CD4-positive, alpha-beta T cell treated with Interleukin-17A for 4 hours (primary cell): ENCODE data around the gene ZSCAN30.

Experiments used
- DNase-seq: peaks from one replicate; pipeline ENCODE4 v3.0.0-alpha.2; 2020; ENCODE audit warnings: mixed read lengths

The ZSCAN30 gene

DNA sequence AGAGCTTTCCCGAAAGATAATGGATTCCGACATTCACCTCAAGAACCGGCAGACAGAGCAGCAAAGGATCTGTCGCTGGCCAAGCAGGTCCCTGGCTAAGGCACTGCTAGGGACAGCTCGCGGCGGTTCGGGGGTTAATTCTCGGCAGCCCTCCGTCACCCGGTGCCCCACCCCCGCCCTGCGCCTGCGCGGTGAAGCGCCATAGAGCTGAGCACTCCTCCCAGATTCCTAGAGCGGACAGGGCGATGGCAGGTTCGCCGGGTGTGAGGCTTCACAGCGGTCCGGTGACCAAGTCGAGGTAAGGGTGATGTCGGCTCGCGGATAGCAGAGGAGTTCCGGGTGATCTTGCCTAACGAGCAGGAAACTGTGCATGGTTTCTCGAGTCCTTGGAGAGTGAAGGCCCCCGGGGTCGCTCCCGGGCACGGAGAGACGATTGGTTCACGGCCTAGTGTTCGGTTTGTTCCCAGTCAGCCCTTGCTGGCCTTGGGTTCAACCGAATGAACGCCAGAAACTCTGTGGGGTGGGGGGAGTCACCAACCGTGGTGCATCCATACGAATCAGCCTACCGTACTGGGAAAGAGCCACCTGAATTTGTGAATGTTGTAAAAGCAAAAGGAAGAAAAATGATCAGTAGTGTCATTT, at the start of gene ZSCAN30:
ZSCAN30 (minus strand) TSS at position 136 of the 642 bp plus-strand sequence. CDS start 25,877 bp downstream, outside the sequence.
- peak; percentile 96 for DNase-seq

DNA sequence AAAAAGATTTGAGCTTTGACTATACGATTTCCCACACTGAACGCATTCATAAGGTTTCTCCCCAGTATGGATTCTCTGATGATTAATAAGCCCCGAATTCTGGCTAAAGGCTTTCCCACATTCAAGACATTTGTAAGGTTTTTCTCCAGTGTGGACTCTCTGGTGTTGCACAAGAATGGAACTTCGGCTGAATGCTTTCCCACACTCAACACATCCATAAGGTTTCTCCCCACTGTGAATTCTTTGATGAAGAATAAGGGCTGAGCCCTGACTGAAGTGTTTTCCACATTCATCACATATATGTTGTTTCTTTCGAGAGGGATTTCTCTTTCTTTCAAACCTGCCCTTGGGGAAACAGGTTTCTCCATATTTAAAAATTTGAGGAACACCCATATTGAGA, 47.3 kb upstream of the ZSCAN30 start:
- DNase-seq, result no peak

DNA sequence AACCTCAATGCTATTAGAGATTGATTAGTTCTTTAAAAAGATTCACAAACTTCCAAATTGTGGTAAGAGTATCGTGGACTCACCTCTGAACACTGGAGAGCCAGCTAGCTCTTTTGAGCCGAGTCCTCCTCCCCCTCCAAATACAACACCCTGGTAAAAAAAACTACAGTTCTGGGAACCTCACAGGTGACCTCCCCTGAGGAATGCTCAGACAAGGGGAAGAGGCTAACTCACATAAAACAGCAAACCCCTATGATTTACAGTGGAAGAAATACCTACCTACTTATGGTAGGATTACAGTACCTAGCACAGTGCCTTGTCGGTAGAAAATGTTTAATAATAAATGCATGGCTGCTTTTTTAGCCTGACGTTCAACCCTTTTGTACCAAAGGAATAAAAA, 45.8 kb upstream of the ZSCAN30 start:
- DNase-seq, result no peak

DNA sequence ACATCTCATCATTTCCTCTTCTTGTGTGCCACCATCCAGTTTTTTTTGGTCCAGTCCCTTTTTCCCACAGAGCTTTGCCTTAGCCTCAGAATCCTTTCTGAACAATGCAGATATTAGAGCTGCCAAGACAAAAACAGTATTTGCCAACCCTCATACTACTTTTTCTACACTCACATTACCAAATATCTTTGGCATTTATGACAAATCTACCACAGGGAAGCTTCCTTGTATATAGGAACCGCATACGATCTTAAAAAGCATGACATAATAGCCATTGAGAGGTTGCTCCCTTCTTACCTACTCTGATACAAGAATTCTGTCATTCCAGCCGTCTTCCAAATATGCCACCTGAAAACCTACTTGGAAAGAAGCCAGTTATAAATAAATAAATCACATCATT, 44.8 kb upstream of the ZSCAN30 start:
- no peak for DNase-seq

DNA sequence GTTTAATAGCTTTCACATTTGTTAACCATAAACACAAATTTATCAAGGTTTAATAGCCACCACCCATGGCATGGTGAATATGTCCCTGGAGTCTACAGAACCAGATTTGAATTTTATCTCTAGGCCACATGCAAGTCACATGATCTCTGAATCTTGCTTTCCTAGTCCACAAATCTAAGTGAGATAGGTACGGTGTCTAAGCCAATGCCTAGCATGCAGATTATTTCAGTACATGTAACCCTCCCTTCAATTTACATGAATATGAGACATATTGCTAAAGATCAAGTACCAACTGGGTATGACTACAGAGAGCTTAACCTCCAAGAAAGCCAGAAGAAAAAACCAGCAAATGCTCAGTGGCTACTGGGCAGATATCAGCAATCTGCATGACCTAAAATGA, 44.2 kb upstream of the ZSCAN30 start:
- DNase-seq, result no peak

DNA sequence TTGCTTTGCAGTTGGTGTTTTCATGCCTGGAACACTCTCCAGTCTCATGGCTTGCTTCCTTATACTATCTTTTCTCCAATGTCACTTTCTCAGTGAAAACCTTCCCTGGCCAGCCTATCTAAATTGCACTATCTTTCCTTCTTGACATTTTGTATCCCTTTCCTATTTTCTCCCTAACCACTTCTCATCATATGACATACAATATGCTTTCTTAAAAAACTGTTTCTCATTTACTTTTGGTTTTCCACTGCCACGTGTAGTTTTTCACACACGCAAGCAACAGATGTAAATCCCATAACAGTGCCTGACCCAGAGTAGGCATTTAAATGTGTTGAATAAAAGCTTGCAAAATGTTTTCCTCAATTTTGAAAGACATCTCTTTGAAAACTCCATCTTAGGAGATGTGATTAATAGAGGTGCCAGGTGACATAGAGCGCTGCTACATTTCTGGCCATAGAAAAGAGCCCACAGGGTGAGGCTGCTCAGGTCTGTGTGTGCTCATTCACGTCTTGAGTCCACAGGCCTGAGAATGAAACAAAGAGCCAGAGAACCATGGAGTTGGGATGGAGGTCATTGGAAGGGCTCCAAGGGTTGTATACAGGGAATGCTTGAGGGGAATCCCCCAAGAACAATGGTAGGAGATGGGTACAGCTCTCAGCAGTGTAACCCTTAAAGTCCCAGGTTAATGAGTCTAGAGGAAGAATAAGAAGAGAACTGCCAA, 41.5 kb upstream of the ZSCAN30 start:
- DNase-seq, result no peak

DNA sequence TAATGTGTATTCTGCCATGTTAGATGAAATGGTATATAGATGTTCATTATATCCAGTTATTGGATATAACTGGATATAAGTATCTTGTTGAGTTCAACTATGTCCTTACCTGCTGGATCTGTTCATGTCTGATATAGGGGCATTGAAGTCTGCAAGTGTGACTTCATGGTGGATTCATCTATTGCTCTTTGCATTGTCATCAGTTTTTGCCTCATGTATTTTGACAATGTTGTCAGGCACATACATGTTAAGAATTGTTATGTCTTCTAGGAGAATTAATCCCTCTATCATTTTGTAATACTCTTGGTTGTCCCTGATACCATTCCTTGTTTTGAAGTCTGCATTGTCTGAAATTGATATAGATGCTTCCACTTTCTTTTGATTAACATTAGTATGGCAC, 38.8 kb upstream of the ZSCAN30 start:
- no peak for DNase-seq

DNA sequence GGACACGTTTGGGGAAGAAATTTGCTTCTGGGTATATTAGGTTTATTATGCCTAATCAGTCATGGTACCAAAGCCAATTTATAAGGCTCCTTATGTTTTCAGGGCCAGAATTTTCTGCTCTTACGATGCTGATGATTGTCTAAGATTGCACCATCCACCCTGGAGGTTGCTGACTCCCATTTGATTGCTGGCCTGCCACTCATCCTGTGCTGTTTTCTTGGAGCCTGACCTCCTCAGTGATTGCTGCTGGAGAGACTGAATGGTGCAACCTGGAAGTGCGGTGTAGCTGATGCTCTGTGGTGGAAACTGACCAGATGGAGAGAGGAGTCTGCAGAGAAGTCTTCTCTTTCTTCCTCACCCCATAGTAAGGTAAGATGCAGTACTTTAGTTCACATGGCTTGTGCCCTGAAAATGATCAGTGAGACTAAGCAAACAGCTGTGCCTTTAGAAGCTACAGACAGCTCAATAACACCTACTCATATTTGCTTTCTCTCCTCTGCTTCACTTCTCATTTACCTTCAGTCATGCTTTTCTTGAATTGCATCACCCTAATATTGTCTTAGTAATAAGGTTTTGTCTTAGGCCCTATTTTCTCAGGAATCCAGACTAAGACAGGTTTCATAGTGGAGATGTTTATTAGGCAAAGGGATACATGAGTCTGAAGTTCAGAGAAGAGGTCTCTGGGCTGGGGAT, 36.8 kb upstream of the ZSCAN30 start:
- no peak for DNase-seq

DNA sequence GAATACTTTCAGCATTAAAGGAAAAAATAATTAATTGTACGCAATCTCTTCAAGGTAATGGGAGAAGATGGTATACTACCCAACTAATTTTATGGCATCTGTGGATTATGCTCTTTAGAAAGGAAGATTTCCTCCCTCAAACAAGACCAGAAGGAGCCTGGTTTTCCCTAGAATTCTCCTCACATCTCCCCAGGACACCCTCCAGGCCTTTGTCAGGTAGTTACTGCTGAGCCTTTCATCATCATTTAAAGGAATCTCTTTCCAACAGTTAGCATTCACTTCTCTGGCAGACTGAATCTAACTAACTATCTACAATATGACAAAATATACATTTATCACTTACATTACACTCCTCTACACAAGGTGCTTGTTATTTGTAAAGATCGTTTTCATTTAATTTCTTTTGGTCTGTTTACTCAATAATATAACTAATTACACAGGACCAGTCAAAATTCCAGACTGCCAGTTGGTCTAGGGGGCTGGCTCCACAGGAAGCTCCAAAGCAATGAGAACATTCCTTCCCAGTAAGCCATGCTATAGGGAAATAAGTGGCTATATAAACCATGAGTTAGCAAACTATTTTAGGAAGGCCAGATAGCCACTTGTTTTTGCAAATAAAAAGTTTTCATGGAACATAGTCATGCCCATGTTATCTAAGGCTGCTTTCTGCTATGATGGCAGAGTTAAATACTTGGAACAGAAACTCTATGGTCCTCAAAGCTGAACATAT, 35.1 kb upstream of the ZSCAN30 start:
- DNase-seq, result no peak

DNA sequence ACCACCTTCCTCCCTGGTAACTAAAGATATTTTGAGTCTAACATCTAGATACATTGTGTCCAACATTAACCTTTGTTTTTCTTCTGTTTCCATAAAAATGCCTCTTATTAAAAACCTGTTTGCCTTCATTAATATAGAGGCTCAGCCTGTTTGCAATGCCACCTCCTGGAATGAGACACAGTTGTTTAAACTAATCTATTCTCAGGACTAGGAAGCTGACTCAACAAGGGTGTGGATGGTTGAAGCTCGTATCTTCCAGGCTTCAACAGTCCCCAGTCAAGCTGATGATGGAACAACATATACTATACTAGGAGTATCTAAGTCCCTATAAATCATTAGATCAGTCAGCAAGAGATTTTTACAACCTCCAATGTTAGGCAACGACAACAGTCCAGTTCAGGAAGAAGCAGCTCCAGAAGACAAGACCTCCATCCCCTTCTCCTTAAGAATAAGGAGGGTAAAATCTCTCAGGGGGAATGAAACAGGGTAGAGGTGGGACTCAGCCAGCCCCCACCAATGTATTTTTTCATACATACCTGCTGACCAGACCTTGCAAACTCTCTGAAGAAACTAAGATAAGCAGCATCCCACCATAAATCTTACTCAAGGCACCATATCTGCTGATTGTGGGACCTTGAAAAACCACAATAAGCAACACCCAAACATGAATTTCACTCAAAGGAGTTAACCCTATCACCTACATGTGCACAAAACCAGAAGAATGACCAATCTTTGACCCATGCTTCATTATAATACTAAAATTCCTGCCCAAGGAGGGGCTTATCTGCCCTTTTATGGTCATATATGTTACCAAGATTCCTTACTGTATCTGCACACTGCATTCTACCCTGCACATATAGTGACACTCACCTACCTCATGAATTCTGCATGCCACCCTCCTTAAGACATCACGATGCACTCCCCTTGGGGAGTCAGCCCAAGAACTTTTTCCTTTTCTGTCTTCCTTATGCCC, 32.7 kb upstream of the ZSCAN30 start:
- DNase-seq, result no peak

DNA sequence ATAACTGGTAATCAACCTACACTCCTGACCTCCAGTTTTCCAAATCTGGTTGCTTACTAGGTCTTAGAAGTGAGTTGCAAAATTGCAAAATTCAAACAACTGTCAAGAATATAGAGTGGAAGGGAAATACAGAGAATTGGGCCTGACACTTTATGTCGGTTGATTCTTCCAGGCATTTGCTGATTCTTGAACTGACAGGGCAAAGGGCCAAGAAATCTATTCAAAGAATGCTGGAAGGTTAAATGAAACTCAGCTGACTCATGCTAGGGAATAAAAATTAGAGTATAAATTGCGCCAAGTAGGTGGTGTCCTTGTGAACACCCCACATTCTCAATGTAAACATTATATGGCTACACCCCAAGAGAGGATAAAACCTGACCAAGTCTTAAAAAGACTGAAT, 21.5 kb upstream of the ZSCAN30 start:
- DNase-seq, result no peak

DNA sequence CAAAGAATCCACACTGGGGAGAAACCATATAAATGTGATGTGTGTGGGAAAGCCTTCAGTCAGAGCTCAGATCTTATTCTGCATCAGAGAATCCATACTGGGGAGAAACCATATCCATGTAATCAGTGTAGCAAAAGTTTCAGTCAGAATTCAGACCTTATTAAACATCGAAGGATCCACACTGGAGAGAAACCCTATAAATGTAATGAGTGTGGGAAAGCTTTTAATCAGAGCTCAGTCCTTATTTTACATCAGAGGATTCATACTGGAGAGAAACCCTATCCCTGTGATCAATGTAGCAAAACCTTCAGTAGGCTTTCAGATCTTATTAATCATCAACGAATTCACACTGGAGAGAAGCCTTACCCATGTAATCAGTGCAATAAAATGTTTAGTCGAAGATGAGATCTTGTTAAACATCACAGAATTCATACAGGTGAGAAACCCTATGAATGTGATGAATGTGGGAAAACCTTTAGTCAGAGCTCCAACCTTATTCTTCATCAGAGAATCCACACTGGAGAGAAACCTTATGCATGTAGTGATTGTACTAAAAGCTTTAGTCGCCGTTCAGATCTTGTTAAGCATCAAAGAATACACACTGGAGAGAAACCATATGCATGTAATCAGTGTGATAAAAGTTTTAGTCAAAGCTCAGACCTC, 16.7 kb upstream of the ZSCAN30 start:
- no peak for DNase-seq

DNA sequence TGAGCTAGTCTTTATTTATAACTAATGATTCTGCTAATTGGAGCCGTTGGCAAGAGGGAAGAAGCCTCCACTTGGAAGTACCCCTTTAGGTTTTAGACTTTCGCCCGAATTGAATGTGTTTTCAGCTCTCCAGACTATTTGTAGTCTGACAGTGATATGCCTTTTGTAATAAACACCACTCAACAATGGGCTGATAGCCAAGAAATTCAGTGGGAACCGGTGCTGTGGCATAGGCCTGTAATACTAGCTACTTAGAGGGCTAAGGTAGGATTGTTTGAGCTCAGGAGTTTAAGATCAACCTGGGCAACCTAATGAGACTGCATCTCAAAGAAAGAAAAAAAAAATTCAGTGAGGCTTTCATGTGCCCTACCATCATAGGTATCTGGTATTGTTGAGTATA, 13.6 kb upstream of the ZSCAN30 start:
- no peak for DNase-seq

DNA sequence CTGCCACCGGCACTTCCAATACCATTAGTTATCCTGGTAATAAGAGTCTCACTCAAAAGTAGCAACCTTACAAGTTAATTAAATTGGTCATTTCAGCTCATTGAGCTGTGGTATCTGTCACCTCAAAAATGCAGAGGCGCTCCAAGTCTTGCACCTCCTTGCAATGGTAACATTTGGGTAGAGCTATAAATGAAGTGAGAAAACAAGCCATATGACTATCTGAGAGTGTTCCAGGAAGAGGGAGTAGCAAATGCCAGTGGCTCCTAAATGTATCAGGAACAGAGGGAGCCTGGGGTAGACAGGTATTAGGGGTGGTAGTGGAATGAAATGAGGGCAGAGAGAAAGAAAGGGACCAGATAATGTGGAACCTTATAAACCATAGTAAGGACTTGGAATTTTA, 6.0 kb upstream of the ZSCAN30 start:
- DNase-seq, result no peak

DNA sequence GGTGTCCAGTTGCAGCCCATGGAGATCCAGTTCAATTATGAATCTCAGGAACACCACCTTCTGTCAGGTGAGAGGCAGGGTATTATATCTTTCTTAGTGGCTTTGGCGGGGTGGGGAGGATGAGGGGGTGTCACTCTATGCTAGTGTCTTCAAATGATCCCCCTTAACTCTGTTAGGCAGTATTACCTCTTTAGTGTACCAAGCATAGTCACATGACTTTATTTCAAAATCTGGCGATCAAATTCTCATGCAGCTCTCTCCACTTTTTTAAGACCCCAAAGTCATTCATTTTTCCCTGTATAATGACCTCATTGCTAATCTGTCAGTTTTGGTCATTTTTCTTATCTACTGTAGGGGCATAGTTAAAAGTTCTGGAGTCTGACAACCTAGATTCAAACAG, 1.1 kb upstream of the ZSCAN30 start:
- no peak for DNase-seq

DNA sequence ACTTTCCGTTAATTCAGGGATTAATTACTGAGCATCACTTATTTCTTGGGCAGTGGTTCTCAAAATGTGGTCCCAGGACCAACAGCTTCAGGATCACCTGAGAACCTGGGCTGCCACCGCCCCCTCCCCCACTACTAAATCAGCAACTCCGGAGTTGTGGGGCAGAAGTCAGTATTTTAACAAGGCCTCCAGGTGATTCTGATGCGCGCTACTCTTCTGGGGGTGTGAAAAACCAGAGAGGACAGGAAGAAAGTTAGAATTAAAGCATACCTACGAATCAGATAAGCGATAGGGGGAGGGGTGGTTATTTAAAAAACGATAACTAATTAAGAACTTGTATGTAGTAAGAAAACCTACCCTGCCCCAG, 319 bp downstream of the ZSCAN30 start:
- DNase-seq, result peak; percentile 48

DNA sequence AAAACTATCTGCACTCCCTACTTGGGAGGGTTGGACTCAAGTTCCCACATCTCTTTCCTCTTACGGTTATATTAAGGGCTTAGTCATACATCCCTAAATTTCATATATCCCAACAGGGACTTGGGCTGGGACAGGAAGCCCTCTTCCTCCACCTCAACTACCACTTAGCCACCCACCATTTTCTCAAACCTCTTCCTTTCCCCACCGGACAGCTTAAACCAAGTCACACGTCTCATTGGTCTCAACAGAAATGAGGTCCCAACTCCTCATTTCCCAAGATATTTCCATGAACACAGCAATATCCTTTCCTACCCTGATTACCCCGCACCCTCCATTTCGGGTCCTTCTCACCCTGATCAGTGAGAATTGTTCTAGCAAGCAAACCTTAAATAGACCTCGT, 736 bp downstream of the ZSCAN30 start:
- DNase-seq, result no peak

DNA sequence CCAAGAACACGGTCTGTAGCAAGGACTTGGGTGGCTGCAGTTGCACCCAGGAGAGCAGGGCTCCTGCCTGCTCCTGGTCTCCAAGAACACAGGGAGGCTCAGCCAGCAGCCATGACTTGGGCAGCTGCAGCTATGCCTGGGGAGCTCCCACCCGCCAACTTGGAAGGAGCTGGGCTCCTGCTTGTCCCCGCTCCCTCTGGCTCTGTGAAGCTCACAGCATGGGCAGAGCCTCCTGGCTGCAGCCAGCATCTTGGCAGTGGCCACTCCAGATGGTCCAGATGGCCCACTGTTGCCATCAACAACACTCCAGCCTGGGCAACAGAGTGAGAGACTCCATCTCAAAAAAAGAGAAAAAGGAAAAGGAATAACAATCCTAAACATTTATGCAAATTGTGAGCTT, 5.2 kb downstream of the ZSCAN30 start:
- DNase-seq, result no peak

DNA sequence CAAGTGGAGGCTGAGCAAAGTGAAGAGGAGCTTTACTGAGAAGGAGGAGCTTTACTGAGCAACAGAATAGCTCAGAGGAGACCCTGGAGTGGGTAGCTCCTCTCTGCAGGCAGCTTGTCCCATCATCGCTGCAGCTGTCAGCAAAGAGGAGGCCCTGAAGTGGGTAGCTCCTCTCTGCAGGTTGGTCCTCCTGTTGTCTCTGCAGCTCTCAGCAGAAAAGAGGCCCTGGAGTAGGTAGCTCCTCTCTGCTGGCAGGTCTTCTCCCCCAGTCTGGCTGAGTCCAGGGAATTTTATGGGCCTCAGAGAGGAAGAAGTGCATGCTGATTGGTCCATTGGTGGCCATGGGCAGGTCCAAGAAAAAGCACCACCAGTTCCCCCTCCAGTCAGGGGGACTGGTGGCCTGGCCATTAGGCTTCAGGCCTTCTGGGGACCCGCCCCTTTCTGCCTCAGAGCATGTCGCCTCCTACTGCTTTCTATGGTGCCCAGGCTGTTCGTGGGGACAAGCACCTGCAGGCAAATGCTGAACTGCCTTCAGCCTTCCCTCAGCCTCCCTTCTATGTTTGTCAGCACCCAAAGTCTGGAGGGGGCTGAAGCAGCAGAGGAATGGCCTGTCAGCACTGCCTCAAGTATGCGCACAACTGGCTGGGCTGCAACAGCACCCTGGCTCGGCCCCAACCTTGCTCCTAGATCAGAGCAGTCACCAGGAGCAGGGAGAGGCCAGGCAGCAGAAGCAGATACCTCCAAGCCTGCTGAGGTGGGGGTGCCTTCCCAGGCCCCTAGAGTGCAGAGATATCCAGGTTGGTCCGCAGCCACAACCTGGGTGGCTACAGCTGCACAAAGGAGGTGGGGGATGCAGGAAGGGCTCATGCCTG, 5.9 kb downstream of the ZSCAN30 start:
- no peak for DNase-seq

DNA sequence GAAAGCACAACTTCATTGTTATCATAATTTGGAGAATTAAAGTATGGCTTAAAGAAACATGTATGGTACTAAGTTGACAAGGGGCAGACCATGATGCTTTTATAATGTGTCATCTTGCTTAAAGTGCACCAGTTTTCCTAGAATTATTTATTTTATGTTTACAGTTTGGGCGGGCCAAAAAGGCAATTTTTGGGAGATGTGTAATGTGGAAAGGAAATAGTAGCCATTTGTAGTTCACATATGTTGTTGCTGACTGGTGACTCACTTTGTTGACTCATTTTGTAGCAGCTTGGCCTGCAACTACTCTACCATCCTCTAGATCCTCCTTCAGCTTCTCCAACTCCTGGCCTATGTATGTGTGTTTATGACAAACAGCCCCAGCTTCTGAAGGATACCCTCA, 7.7 kb downstream of the ZSCAN30 start:
- no peak for DNase-seq

DNA sequence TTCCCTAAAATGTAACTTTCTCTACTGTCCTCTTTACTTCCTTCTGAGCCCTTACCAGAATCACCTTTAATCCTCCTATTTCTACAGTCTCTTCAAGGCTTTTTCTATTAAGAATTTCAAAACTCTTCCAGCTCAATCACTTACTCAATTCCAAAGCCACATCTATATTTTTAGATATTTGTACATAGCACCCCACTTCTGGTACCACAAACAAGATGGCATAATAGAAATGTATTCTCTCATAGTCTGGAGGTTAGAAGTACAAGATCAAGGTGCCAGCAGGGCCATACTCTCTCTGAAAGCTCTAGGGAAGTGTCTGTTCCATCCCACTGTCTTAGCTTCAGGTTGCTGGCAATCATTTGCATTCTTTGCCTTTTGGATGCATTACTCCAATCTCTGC, 11.1 kb downstream of the ZSCAN30 start:
- DNase-seq, result no peak
